Keratinocyte (primary cell): ENCODE measurements around the gene BBX.

Experiments used
- CTCF ChIP-seq, 3 experiments: IDR thresholded peaks in 1 of 3; conservative IDR thresholded peaks in 1 of 3; optimal IDR thresholded peaks in 1 of 3; 2 replicates in 2 of 3; 3 replicates in 1 of 3; pipeline versions ENCODE3 to v1.5.1; 2011; ENCODE audit warnings: low read length in 3 of 3, mild to moderate bottlenecking in 3 of 3, moderate library complexity in 2 of 3, control low read depth in 1 of 3, inconsistent platforms in 1 of 3; ENCODE audit not compliant: insufficient read depth in 2 of 3; ENCODE audit errors: extremely low read depth in 1 of 3
- EZH2 ChIP-seq: IDR thresholded peaks from one replicate; pipeline ENCODE4 v1.6.1; 2012; ENCODE audit warnings: inconsistent platforms, mild to moderate bottlenecking, low read length, moderate library complexity

DNA sequence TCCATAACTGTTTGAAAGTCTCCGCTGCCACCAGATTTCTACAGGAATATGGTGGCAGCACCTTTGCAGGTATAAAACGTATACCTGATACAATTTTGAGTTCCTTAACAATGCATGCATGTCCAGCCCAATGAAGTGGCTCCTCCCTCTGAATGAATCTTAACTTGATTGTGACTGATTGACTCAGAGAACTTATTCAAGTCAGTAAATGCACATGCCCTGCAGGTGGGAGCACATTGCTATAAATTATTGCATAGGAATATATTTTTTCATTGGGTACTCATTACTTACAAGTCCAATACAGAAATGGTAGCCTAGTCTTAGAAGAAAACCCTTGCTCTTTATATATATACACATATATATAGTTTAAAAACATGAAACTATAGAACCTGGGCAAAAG is 259.3 kb downstream of the BBX start:
- TF ChIP-seq CTCF (optimal IDR thresholded peaks at IDR 0.05 in 1 of 3, IDR thresholded peaks at IDR 0.05 in 1 of 3, conservative IDR thresholded peaks at IDR 0.05 in 1 of 3; ENCODE audit: extremely low read depth in 1 of 3, insufficient read depth in 2 of 3, low read length in 3 of 3) = no peak
- TF ChIP-seq EZH2 = no peak
